NCI-H510A treated with DMSO at 0.1 percent for 48 hours (cell line): ENCODE results near the gene DYNLT1.
"Not testable (repeated sequence)": the region's sequence is repeated elsewhere in the genome, so short reads cannot be mapped to it uniquely, and the experiment has no call there.

Experiments used
- DNase-seq: peaks from one replicate; lab custom pipeline; 2025; lab: John Stamatoyannopoulos, UW

The DYNLT1 gene

GRCh38 chr6:158644231-158645063 is at the start of gene DYNLT1:
Gene DYNLT1, minus strand, starts transcription at chr6:158644743. Its CDS starts 35 bp downstream, at chr6:158644708.
- DNase-seq = peak; percentile 82

DNA sequence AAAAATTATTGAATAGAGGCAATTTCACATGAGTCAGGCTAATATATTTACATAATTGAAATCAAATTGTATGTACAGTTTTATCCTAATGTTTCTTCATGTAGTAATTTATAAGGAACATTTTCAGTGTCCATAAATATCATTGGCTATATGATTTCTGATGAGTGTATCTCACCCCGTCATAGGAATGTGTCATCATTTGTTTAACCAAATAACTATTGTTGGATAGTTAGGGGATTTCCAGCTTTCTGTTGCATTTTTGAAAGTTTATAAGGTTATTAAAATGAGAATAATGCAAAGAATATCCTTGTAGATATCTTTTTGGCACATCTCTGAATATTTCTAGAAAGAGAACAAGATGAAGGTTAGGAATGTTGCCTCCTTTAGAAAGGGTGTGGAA is 44.3 kb upstream of the DYNLT1 start:
- no peak for DNase-seq

GRCh38 chr6:158687506-158687905 is 43.0 kb upstream of the DYNLT1 start:
- no peak for DNase-seq

DNA sequence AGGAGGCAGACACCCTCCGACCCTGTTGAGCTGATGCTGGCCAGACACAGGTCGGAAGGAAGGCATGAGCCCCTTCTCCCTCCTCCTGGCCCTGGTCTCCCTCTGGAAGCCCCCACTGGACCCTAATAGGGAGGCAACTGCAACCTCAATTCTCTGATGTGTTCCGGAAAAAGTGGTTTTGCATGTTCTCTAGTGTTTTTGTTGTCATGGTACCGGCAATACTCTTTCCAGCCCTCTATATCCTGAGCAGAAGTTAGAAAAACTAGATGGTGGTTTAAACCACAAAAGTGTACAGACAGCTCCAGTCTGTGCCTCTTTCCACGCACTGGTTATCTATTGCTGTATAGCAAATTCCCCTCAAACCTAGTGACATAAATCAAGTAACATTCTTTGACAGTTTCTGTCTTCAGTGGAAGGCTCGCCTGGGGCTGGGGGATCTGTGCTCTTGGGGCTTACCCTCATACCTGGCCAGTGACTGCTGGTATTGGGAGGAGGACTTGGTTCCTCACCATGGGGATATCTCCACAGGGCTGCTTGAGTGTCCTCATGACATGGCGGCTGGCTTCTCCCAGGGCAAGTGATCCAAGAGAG is 42.3 kb upstream of the DYNLT1 start:
- DNase-seq = no peak

GRCh38 chr6:158686311-158686710 is 41.8 kb upstream of the DYNLT1 start:
- peak; percentile 41 for DNase-seq

DNA sequence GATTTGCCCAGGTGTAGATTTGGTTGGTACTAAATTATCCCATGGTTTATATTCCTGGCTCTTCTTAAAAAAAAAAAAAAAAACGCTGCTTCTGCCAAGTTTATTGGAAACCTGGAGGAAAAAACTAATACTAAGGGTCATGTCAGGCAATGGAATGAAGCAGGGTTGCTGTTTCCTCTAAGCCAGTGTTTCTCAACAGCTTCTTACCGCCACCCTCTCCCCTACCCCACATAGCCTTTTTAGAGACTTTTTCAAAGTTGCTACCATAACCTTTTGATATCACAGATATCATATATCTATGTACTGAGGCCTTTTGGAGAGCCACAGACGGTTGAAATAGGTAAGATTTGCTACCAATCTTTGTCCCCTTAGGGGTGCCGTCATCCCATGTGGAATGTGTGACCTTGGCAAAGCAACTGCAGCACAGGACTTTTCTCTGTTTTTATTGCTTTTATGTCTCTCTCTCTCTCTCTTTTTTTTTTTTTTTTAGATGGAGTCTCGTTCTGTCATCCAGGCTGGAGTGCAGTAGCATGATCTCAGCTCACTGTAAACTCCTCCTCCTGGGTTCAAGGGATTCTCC is 40.3 kb upstream of the DYNLT1 start:
- DNase-seq = no peak

DNA sequence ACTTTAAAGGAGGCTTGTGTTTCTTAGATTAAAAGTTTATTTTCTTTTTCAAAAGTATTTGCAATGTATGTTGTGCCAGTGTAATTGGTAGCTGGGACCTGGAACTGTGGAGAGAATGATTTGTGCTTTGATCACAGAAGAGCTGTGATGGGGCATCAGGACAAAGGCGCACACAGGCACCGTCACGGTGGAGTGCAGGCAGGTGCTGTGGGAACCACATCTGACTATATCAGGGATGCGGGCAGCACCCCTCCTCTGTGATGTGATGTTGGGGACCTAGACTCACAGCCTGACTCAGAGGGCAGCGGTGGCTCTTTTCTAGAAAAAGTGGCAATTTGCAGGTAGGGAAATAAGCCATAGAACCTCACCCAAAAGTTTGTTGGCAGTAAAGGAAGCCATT is 39.8 kb upstream of the DYNLT1 start:
- no peak for DNase-seq

GRCh38 chr6:158680481-158680880 is 35.9 kb upstream of the DYNLT1 start:
- DNase-seq = no peak

DNA sequence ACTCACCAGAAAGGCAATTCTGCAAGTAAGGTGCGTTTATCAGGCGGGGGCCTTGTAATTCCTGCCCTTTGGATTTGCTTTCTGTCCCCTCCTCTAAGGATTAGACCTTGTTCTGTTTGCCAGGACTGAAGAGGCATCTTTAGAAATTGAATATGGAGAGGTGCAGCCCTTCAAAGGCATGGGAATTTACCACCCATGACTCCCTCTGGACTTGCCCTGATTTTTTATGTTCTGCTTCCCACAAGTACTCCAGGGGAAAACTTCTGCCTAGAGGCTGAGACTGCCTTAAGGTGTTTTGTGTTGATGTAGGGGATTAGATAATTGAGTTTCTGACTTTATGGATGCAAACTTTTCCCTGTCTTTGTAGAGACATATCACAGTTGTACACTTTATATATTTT is 35.5 kb upstream of the DYNLT1 start:
- DNase-seq = no peak

GRCh38 chr6:158677906-158678578 is 33.5 kb upstream of the DYNLT1 start:
- DNase-seq = no peak

- DNase-seq = not testable (repeated sequence)
These were observed 32.6 kb upstream of the DYNLT1 start for GRCh38 chr6:158677094-158677493.

- DNase-seq = no peak
These were observed 30.0 kb upstream of the DYNLT1 start for GRCh38 chr6:158674342-158675131.

DNA sequence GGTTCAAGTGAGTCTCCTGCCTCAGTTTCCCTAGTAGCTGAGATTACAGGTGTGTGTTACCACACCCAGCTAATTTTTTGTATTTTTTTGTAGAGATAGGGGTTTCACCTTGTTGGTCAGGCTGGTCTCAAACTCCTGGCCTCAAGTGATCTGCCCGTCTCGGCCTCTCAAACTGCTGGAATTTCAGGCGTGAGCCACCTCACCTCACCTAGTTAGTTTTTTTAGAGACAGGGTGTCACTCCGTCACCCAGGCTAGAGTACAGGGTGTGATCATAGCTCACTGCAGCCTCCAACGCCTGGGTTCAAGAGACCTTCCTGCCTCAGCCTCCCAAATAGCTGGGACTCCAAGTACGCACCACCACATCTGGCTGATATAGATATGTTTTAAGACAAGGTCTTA is 28.2 kb upstream of the DYNLT1 start:
- no peak for DNase-seq

DNA sequence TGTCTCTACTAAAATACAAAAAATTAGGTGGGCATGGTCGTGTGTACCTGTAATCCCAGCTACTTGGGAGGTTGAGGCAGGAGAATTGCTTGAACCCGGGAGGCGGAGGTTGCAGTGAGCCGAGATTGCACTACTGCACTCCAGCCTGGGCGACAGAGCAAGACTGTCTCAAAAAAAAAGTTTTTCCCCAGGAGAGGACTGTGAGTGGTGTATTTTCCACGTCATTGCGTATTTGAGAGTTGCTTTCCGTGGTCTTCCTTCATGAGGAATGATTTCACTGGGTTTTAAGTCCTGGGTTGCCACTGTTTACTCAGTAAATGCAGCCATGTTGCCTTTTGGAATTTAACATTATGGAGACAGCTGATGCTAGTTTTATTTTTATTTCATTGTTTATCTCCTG is 27.6 kb upstream of the DYNLT1 start:
- DNase-seq = not testable (repeated sequence)

GRCh38 chr6:158669145-158670035 is 24.8 kb upstream of the DYNLT1 start:
- DNase-seq = no peak

GRCh38 chr6:158668707-158669103 is 24.2 kb upstream of the DYNLT1 start:
- DNase-seq = no peak

DNA sequence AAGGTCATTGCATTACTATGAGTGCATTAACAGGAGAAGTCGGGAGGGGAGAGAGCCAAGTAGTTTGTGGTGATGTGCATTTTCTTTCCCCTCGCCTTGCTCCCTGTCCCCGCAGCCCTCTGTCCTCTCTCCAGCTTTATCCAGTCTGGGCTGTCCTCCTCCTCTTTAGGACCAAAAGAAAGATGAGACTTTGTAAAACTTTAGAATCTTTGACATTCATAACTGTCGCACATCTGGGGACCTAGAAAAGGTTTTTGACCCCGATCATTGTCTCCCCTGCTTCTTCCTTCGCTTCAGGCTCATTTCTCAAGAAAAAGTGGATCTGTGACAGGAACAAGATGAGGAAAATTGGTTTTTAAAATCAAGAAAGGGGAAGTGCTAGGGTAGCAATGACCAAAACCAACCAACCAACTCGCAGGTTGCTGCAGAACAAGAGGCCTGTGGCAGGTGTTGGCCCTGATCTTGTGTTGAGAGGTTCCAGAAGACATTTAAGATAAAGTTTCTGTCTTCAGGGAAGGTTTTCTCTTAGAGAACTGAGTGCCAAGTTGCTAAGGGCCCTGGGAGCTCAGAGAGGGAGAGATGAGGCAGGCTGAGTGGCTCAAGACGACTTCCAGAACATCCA is 22.9 kb upstream of the DYNLT1 start:
- no peak for DNase-seq

DNA sequence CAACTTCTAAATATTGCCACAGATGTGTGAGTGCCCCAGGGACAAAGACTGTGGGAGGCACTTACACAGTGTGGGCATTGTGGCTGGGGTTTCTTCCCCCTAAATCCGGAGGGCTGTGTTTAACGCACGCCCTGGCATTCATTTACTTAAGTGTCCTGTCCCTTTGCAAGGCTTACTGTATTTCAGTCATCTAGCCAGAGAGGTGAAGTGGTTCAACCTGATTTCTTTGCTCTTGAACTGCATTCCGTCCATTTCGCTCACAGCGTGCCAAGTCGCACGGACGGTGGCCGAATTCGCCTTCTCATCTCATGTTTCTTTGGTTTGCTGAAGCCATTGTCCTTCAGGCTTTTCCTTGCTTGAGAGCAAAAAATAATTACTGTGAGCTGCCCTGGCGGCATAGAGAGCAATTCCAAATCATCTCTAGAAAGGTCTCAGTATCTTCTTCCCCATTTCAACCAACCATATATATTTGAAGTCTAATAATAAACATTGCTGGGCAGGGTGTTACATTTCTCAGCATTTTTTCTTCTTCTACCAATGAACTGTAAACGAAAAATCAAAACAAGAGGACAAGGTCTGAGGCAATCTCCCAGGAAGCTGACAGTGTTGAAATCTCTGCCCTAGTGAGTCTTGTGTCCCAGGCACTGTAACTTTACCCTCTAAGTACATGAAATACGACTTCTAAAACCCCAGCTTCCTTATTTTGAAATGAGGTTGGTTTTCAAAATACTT is 22.3 kb upstream of the DYNLT1 start:
- peak; percentile 80 for DNase-seq

DNA sequence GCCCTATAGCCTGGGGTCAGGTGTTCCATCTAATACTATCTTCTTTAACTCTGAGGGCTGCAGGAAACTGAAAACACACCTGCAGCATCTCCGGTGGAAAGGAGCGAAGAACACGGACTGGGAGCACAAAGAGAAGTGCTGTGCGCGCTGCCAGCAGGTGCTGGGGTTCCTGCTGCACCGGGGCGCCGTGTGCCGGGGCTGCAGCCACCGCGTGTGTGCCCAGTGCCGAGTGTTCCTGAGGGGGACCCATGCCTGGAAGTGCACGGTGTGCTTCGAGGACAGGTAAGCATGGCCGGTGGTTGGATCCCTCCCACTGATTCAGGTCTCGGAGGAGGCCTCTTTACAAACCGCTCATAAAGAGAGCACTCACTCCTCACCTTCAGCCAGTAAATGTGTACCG is 20.8 kb upstream of the DYNLT1 start:
- DNase-seq = no peak
